GM12878 (cell line): ENCODE results near the gene MYLK3.

Experiments
- ATF3 ChIP-seq: IDR thresholded peaks from 2 replicates; pipeline ENCODE4 v1.6.1; 2011; ENCODE audit warnings: low read depth, mild to moderate bottlenecking, low read length, moderate library complexity, borderline replicate concordance; ENCODE audit errors: extremely low read depth
- BCL11A ChIP-seq: IDR thresholded peaks from 2 replicates; pipeline ENCODE4 v1.6.1; 2011; ENCODE audit warnings: low read depth, low read length
- CHD4 ChIP-seq: fragments of 200-600 bp; sonication (generic); IDR thresholded peaks from 2 replicates; pipeline ENCODE4 v1.6.1; 2016; ENCODE audit warnings: mild to moderate bottlenecking
- CREB1 ChIP-seq: IDR thresholded peaks from 2 replicates; pipeline ENCODE4 v1.6.1; 2012; ENCODE audit warnings: low read depth, mild to moderate bottlenecking, inconsistent platforms
- CTCF ChIP-seq, 3 experiments: IDR thresholded peaks in 2 of 3; conservative IDR thresholded peaks in 1 of 3; 2 replicates each; pipeline ENCODE4 v1.5.1; 2011; ENCODE audit warnings: low read depth in 3 of 3, low read length in 3 of 3, mild to moderate bottlenecking in 3 of 3, control low read depth in 2 of 3, moderate library complexity in 2 of 3, inconsistent platforms in 1 of 3, mixed read lengths in 1 of 3; ENCODE audit not compliant: control insufficient read depth in 2 of 3, insufficient read depth in 1 of 3; ENCODE audit errors: extremely low read depth in 1 of 3
- ELK1 ChIP-seq: IDR thresholded peaks from 2 replicates; pipeline ENCODE4 v1.6.1; 2012; ENCODE audit warnings: low read depth, low read length, improper control_type of control experiment
- FOXK2 ChIP-seq: fragments of 450-650 bp; IDR thresholded peaks from 2 replicates; pipeline ENCODE4 v1.6.1; 2017; ENCODE audit warnings: mild to moderate bottlenecking, moderate library complexity
- MYC ChIP-seq: IDR thresholded peaks from 2 replicates; pipeline ENCODE4 v1.6.1; 2011; ENCODE audit warnings: mild to moderate bottlenecking, low read length, moderate library complexity, inconsistent platforms; ENCODE audit not compliant: insufficient read depth, insufficient replicate concordance, insufficient read length, severe bottlenecking
- NFYA ChIP-seq: IDR thresholded peaks from 2 replicates; pipeline ENCODE4 v1.6.1; 2011; ENCODE audit warnings: low read depth, mild to moderate bottlenecking, low read length, improper control_type of control experiment, borderline replicate concordance
- POLR2AphosphoS5 ChIP-seq: IDR thresholded peaks from 2 replicates; pipeline ENCODE4 v1.6.1; 2011; ENCODE audit warnings: mild to moderate bottlenecking, low read length, inconsistent platforms
- RAD21 ChIP-seq: IDR thresholded peaks from 2 replicates; pipeline ENCODE4 v1.6.1; 2011; ENCODE audit warnings: mild to moderate bottlenecking, low read depth, low read length, moderate library complexity; ENCODE audit not compliant: insufficient read depth

DNA sequence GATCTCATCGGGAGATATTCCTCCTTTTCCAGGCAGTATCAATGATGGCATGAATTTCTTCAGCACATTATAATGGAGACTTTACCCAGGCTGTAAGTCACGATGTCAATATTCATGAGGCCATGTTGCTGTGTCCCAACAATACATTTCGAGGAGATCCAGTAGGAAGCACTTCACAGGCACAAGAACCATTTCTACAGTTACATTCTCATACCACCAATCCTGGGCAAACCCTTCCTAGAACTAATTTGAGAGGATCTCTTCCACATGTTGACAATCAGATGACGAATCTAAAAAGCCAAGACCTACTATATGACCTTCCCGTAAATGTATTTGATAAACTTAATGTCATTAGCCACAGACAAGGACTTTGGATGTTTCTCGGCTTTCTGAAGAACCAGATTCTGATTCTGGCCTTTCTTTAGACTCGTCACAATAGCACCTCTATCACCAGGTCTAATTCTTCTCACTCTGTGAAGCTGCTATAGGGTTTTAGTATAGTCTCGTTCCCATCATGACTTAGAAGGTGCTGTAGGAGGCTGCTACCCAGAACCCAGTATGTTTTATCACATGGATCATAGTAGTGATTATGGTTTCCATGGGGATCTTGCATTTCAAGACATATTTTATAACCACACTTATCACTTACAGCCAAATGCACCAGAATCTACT lies 42.6 kb upstream of the MYLK3 start:
- TF ChIP-seq CTCF (IDR thresholded peaks at IDR 0.05 in 2 of 3, conservative IDR thresholded peaks at IDR 0.05 in 1 of 3; ENCODE audit: control insufficient read depth in 2 of 3, extremely low read depth in 1 of 3, insufficient read depth in 1 of 3, low read depth in 3 of 3, low read length in 3 of 3) (no peak), BCL11A (no peak), CHD4 (no peak), CREB1 (no peak), RAD21 (no peak), FOXK2 (no peak), NFYA (no peak), POLR2AphosphoS5 (no peak), MYC (no peak), ATF3 (no peak), ELK1 (no peak)
